Gastrocnemius medialis (tissue), 4 donors: ENCODE data around the gene COL6A2. TPM values are rescaled to one million over a fixed set of nuclear protein-coding genes. Genes with fewer than 3 reads are reported as not detected.
A peak's percentile ranks its signal among the peaks of the same experiment; 100 is the strongest.
"Not testable (repeated sequence)": the region's sequence is repeated elsewhere in the genome, so short reads cannot be mapped to it uniquely, and the experiment has no call there.

ENCODE experiments used
- ATAC-seq, 2 donors: fragments of 150-250 bp; one replicate each; pipeline ENCODE4 v1.9.1; 2016
- DNase-seq, 2 donors: peaks; one replicate each; pipeline ENCODE4 v3.0.0-alpha.2; 2019
- H3K27ac ChIP-seq, 4 donors: fragments of 200-600 bp; sonication (generic); 1 replicate in 1 of 4; 2 replicates in 3 of 4; pipeline ENCODE4 v1.5.1; 2016 to 2018; ENCODE audit warnings: mild to moderate bottlenecking in 2 of 4, moderate library complexity in 1 of 4
- H3K27me3 ChIP-seq, 3 donors: fragments of 200-600 bp; sonication (generic) in 2 of 3; 1 replicate in 1 of 3; 2 replicates in 2 of 3; pipeline versions ENCODE4 v1.5.1 to v1.6.0; 2016 to 2019; ENCODE audit warnings: mild to moderate bottlenecking in 1 of 3, moderate library complexity in 1 of 3
- H3K36me3 ChIP-seq, 2 donors: fragments of 200-600 bp; sonication (generic) in 1 of 2; one replicate each; pipeline ENCODE4 v1.5.1; 2017 to 2018
- H3K4me1 ChIP-seq, 2 donors: fragments of 200-600 bp; sonication (generic) in 1 of 2; one replicate each; pipeline ENCODE4 v1.5.1; 2016 to 2017; ENCODE audit warnings: mild to moderate bottlenecking in 2 of 2
- H3K4me3 ChIP-seq, 4 donors: fragments of 200-600 bp; sonication (generic) in 3 of 4; 1 replicate in 1 of 4; 2 replicates in 3 of 4; pipeline ENCODE4 v1.5.1; 2016 to 2019; ENCODE audit warnings: mild to moderate bottlenecking in 2 of 4
- H3K9me3 ChIP-seq, 3 donors: fragments of 200-600 bp; sonication (generic) in 2 of 3; 1 replicate in 1 of 3; 2 replicates in 2 of 3; pipeline ENCODE4 v1.5.1; 2016 to 2019
- POLR2A ChIP-seq, 2 donors: fragments of 450-650 bp; IDR thresholded peaks; one replicate each; pipeline ENCODE4 v1.6.1; 2017; ENCODE audit warnings: antibody characterized with exemption in 2 of 2, mild to moderate bottlenecking in 2 of 2, moderate library complexity in 2 of 2
- in situ Hi-C, 4 donors: fragments of 200-750 bp; cut with MboI; loops; one replicate each; pipeline versions ENCODE4 v1.15.0 to v1.8.0; 2017; ENCODE audit warnings: low sequenced_read_pairs in 4 of 4
- intact Hi-C: fragments of 100-400 bp; cut with DNase I; formaldehyde crosslinking; loops from one replicate; pipeline ENCODE4 v1.15.1; 2023; ENCODE audit warnings: low total_unique reads
- total RNA-seq, 4 donors: library from RNA; depleted of rRNA; stranded (reverse); fragments of >200 nt; gene quantifications; one replicate each; pipeline versions ENCODE4 v1.1.0 to v1.2.3, GENCODE V29; 2016
- TF ChIP-seq, protein P1 (sequence below), 5 experiments: fragments of 450-650 bp in 3 of 5; fragments of 200-600 bp in 2 of 5; sonication (generic) in 2 of 5; IDR thresholded peaks in 4 of 5; conservative IDR thresholded peaks in 1 of 5; 1 replicate in 4 of 5; 2 replicates in 1 of 5; pipeline ENCODE4 v1.5.1; 2016 to 2019; ENCODE audit warnings: antibody characterized with exemption in 5 of 5, mild to moderate bottlenecking in 3 of 5, moderate library complexity in 3 of 5

The COL6A2 gene
- total RNA-seq, 4 donors from 2014 or later, result 44.0 to 141 (median 88.4) TPM

DNA sequence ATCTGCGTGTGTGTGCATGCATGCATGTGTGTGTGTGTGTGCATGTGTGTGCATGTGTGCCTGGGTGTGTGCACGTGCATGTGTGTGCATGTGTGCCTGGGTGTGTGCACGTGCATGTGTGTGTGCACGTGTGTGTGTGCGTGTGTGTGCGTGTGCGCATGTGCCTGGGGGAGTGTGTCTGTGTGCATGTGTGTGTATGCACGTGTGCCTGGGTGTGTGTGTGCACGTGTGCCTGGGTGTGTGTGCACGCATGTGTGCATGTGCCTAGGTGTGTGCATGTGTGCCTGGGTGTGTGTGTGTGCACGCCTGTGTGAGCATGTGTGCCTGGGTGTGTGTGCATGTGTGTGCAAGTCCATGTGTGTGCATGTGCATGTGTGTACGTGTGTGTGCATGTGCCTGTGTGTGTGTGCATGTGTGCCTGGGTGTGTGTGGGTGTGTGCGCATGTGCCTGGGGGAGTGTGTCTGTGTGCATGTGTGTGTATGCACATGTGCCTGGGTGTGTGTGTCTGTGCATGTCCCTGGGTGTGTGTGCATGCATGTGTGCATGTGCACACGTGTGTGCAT is 29.3 kb upstream of the COL6A2 start:
- Histone ChIP-seq H3K27me3 (peaks cover 17 to 37% (median 28%) of the 10 kb centered on the region in 3 donors), H3K36me3 (no peaks in the 10 kb centered on the region), H3K9me3 (no peaks in the 10 kb centered on the region), H3K4me1 (peaks cover 0 to 4% of the 10 kb centered on the region in 2 donors), H3K4me3 (no peak overlapping the region), H3K27ac (no peak overlapping the region)
- in situ Hi-C loops (no loop called here), intact Hi-C loops (no loop called here)
- ATAC-seq (no peak), DNase-seq (no peak)
- TF ChIP-seq, protein P1, sequence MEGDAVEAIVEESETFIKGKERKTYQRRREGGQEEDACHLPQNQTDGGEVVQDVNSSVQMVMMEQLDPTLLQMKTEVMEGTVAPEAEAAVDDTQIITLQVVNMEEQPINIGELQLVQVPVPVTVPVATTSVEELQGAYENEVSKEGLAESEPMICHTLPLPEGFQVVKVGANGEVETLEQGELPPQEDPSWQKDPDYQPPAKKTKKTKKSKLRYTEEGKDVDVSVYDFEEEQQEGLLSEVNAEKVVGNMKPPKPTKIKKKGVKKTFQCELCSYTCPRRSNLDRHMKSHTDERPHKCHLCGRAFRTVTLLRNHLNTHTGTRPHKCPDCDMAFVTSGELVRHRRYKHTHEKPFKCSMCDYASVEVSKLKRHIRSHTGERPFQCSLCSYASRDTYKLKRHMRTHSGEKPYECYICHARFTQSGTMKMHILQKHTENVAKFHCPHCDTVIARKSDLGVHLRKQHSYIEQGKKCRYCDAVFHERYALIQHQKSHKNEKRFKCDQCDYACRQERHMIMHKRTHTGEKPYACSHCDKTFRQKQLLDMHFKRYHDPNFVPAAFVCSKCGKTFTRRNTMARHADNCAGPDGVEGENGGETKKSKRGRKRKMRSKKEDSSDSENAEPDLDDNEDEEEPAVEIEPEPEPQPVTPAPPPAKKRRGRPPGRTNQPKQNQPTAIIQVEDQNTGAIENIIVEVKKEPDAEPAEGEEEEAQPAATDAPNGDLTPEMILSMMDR (IDR thresholded peaks at IDR 0.05 in 4 of 5, conservative IDR thresholded peaks at IDR 0.05 in 1 of 5), result no peak
- TF ChIP-seq POLR2A (IDR thresholded peaks at IDR 0.05), result no peak

DNA sequence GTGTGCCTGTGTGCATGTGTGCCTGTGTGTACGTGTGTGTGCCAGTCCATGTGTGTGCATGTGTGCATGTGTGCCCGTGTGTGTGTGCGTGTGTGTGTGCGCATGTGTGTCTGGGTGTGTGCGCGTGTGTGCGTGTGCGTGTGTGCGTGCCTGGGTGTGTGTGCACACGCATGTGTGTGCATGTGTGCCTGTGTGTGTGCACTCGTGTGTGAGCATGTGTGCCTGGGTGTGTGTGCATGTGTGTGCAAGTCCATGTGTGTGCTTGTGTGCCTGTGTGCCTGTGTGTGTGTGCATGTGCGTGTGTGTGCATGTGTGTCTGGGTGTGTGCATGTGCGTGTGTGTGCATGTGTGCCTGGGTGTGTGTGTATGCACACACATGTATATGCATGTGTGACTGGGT is 28.7 kb upstream of the COL6A2 start:
- in situ Hi-C loops (no loop called here), intact Hi-C loops (no loop called here)
- Histone ChIP-seq H3K27me3 (peaks cover 17 to 33% (median 22%) of the 10 kb centered on the region in 3 donors), H3K4me1 (peaks cover 0 to 4% of the 10 kb centered on the region in 2 donors), H3K4me3 (no peak overlapping the region), H3K27ac (no peak overlapping the region), H3K9me3 (no peaks in the 10 kb centered on the region), H3K36me3 (no peaks in the 10 kb centered on the region)
- no peak for ATAC-seq
- no peak for TF ChIP-seq POLR2A (IDR thresholded peaks at IDR 0.05)
- TF ChIP-seq, protein P1 (IDR thresholded peaks at IDR 0.05 in 4 of 5, conservative IDR thresholded peaks at IDR 0.05 in 1 of 5), result no peak
- DNase-seq, result no peak

DNA sequence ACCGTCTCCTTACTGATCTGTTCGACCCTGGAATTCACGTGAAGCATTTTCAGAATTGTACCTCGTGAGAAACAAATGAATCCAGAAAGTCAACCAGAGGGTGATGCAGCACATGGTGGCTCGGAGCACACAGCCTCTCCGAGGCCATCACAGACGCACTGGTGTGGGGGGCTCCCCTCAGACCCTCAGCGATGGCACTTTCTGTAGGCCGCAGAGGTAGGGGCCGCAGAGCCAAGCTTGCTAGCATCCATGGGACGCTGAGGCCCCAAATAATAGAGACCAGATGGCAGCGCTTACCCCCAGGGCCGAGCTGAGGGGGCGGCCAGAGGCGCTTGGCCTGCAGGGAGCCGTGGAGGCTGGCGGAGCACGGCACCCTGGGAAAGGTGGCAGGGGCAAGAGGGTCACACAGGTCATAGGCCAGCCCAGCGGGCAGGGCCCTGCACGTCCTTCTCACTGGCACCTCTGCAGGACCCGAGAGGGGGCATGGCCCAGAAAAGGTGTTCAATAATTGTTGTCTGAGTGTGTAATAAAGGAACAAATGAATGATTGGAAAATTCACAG is 28.1 kb upstream of the COL6A2 start:
- Histone ChIP-seq H3K4me1 (peaks cover 0 to 4% of the 10 kb centered on the region in 2 donors), H3K27me3 (peaks cover 17 to 32% (median 20%) of the 10 kb centered on the region in 3 donors), H3K9me3 (no peaks in the 10 kb centered on the region), H3K4me3 (no peak overlapping the region), H3K36me3 (no peaks in the 10 kb centered on the region), H3K27ac (no peak overlapping the region)
- intact Hi-C loops, result no loop called here
- no peak for ATAC-seq
- in situ Hi-C loops, result no loop called here
- no peak for DNase-seq
- no peak for TF ChIP-seq POLR2A (IDR thresholded peaks at IDR 0.05)
- TF ChIP-seq, protein P1 (IDR thresholded peaks at IDR 0.05 in 4 of 5, conservative IDR thresholded peaks at IDR 0.05 in 1 of 5), result no peak

DNA sequence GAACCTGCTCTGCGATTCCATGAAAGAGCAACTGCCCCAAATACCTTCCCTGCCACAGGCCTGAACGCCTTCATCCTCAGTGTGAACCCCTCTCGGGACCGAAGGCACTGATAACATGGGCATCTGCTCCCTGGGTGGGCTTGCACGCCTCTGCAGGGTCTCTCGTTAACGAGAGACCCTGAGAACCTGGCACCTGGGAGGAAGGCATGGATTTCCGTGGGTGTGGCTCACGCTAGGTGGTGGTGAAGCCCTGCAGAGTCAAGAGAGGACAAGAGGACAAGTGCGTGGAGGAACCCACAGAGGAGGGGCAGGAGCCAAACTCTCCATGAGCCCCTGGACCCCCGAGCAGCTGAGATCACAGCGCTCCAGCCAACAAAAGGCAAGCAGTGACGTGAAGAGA is 26.8 kb upstream of the COL6A2 start:
- Histone ChIP-seq H3K27ac (no peak overlapping the region), H3K4me3 (no peak overlapping the region), H3K4me1 (peaks cover 0 to 1% of the 10 kb centered on the region in 2 donors), H3K9me3 (no peaks in the 10 kb centered on the region), H3K27me3 (peaks cover 10 to 19% (median 14%) of the 10 kb centered on the region in 3 donors), H3K36me3 (no peaks in the 10 kb centered on the region)
- ATAC-seq, result no peak
- TF ChIP-seq POLR2A (IDR thresholded peaks at IDR 0.05), result no peak
- TF ChIP-seq, protein P1 (IDR thresholded peaks at IDR 0.05 in 4 of 5, conservative IDR thresholded peaks at IDR 0.05 in 1 of 5), result no peak
- DNase-seq, result no peak
- in situ Hi-C loops, result no loop called here
- intact Hi-C loops, result no loop called here

DNA sequence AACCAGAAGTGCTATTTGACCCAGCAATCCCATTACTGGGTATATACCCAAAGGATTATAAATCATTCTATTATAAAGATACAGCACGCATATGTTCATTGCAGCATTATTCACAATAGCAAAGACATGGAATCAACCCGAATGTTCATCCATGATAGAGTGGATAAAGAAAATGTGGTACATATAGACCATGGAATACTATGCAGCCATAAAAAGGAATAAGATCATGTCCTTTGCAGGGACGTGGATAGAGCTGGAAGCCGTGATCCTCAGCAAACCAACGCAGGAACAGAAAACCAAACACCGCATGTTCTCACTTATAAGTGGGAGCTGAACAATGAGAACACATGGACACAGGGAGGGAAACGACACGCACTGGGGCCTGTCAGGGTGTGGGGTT is 21.2 kb upstream of the COL6A2 start:
- ATAC-seq, intact Hi-C loops, H3K36me3 ChIP-seq, H3K9me3 ChIP-seq, in situ Hi-C loops, H3K4me3 ChIP-seq, H3K27ac ChIP-seq, H3K4me1 ChIP-seq: not testable (repeated sequence)
- DNase-seq, result peak in 1 of 2 donors; percentile 7
- H3K27me3 ChIP-seq, result peaks cover 9 to 18% (median 9%) of the 10 kb centered on the region in 3 donors
